ENCODE data around the gene ANXA5. TPM values are rescaled to one million over a fixed set of nuclear protein-coding genes. Genes with fewer than 3 reads are reported as not detected.

The ANXA5 gene
- total and polyA plus RNA-seq, 7 donors = 59.1 to 264 (median 116) TPM

DNA sequence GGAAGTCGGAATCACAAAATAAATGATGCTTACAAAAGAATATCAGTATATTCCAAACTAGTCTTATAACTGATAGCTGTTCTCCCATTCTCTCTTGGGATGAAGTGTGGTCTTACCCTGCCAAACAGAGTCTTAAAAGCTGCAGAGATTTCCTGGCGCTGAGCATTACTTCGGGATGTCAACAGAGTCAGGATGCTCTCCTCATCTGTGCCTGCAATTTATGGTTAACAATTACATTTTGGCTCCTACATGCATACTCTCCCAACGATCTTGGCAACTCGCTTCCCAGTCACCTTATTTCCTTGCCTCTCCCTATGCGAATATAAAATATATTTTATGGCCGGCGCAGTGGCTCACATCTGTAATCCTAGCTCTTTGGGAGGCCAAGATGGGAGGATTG lies 12.2 kb downstream of the ANXA5 start:
- WGBS, 3 donors = 70 to 74% (median 71%) methylated on average over 8 of the region's 8 CpGs
- H3K9me3 ChIP-seq = no peaks in the 10 kb centered on the region
- ATAC-seq (no peak), DNase-seq (no peak)
- H3K36me3 ChIP-seq (ENCODE audit: insufficient read depth in 1 of 2, low read depth in 1 of 2) = peaks cover 16 to 79% of the 10 kb centered on the region in 2 donors
- TF ChIP-seq, protein P1, sequence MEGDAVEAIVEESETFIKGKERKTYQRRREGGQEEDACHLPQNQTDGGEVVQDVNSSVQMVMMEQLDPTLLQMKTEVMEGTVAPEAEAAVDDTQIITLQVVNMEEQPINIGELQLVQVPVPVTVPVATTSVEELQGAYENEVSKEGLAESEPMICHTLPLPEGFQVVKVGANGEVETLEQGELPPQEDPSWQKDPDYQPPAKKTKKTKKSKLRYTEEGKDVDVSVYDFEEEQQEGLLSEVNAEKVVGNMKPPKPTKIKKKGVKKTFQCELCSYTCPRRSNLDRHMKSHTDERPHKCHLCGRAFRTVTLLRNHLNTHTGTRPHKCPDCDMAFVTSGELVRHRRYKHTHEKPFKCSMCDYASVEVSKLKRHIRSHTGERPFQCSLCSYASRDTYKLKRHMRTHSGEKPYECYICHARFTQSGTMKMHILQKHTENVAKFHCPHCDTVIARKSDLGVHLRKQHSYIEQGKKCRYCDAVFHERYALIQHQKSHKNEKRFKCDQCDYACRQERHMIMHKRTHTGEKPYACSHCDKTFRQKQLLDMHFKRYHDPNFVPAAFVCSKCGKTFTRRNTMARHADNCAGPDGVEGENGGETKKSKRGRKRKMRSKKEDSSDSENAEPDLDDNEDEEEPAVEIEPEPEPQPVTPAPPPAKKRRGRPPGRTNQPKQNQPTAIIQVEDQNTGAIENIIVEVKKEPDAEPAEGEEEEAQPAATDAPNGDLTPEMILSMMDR (IDR thresholded peaks at IDR 0.05) = no peak
- intact Hi-C loops (cut with DNase I) = no loop called here
- H3K4me1 ChIP-seq = peaks cover 8% of the 10 kb centered on the region
- no peak overlapping the region for H3K4me3 ChIP-seq
- no peaks in the 10 kb centered on the region for H3K27me3 ChIP-seq (ENCODE audit: insufficient read depth in 3 of 3, low read length in 2 of 3)
- no peak overlapping the region for H3K27ac ChIP-seq

DNA sequence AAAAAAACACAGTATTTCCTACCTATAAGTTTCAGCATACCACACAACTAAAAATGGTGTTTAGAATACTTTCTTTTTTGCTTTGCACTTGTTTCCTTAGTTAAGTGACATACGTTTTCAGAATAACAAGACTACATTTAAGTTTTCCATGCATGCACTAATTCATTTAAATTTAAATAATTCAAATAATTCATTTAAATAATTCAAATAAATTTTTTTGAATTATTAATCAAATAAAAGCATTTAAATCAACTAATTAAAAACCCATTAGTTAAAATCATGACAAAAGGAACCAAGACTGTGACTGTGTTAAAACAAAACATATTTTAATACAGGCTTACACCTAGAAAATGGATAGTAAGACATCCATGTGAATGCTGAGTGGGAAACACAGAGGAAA lies 12.8 kb downstream of the ANXA5 start:
- H3K4me1 ChIP-seq = peaks cover 3% of the 10 kb centered on the region
- DNase-seq (no peak), ATAC-seq (no peak)
- intact Hi-C loops (cut with DNase I) = no loop called here
- TF ChIP-seq, protein P1 (IDR thresholded peaks at IDR 0.05) = no peak
- no peaks in the 10 kb centered on the region for H3K27me3 ChIP-seq (ENCODE audit: insufficient read depth in 3 of 3, low read length in 2 of 3)
- no peaks in the 10 kb centered on the region for H3K9me3 ChIP-seq
- no peak overlapping the region for H3K27ac ChIP-seq
- peaks cover 21 to 84% of the 10 kb centered on the region in 2 donors for H3K36me3 ChIP-seq (ENCODE audit: insufficient read depth in 1 of 2, low read depth in 1 of 2)
- WGBS, 3 donors = 93 to 94% (median 94%) methylated on average over 1 of the region's 1 CpG
- no peak overlapping the region for H3K4me3 ChIP-seq

DNA sequence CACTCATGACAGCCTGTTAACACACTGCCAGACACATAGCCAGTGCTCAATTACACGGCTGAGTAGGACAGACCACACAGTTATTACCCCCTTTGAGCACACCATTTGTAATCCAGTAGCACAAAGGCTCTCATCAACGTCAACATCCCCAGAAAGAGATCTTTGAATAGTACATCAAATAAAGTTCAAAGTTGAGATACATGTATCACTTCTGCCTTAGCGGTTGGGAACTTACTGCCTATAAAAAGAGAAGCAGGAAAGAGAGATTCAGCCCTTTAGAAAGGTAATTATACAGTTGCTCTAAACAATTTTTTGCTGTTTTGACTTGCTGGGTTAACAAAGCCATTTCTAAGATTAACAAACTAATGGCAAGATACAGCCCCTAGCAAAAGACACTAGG lies 16.2 kb downstream of the ANXA5 start:
- DNase-seq (no peak), ATAC-seq (no peak)
- 74 to 88% (median 80%) methylated on average over 3 of the region's 3 CpGs for WGBS, 3 donors
- Histone ChIP-seq H3K27me3 (ENCODE audit: insufficient read depth in 3 of 3, low read length in 2 of 3) (no peaks in the 10 kb centered on the region), H3K9me3 (no peaks in the 10 kb centered on the region), H3K4me3 (no peak overlapping the region), H3K4me1 (no peaks in the 10 kb centered on the region), H3K27ac (no peak overlapping the region), H3K36me3 (ENCODE audit: insufficient read depth in 1 of 2, low read depth in 1 of 2) (peaks cover 24 to 100% of the 10 kb centered on the region in 2 donors)
- intact Hi-C loops (cut with DNase I) = no loop called here
- TF ChIP-seq, protein P1 (IDR thresholded peaks at IDR 0.05) = no peak

DNA sequence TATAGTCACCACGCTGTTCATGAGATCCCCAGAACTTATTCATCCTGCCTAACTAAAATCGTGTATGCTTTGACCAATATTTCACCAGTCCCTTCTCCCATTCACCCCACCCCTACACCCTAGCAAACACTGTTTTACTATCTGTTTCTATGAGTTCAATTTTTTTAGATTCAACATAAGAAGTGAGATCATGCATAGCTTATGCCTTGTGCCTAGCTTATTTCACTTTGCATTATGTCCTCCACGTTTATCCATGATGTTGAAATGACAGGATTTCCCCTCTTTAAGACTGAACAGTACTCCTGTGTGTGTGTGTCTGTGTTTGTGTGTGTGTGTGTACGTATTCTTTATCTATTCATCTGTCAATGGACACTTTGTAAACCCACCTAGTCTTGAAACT lies 16.8 kb downstream of the ANXA5 start:
- intact Hi-C loops (cut with DNase I) = loop anchor here in 1 of 2 donors (10.0 kb wide), 1 partner anchor 125 kb away; the partner anchor contains the start of gene EXOSC9

More for the DNA sequence above, 16.8 kb downstream of the ANXA5 start:
- no peak for DNase-seq
- H3K4me3 ChIP-seq = no peak overlapping the region
- H3K27me3 ChIP-seq (ENCODE audit: insufficient read depth in 3 of 3, low read length in 2 of 3) = no peaks in the 10 kb centered on the region
- 82 to 88% (median 82%) methylated on average over 4 of the region's 4 CpGs for WGBS, 3 donors
- H3K27ac ChIP-seq = no peak overlapping the region
- no peak for ATAC-seq
- H3K9me3 ChIP-seq = no peaks in the 10 kb centered on the region
- no peaks in the 10 kb centered on the region for H3K4me1 ChIP-seq
- TF ChIP-seq, protein P1 (IDR thresholded peaks at IDR 0.05) = no peak
- peaks cover 20 to 100% of the 10 kb centered on the region in 2 donors for H3K36me3 ChIP-seq (ENCODE audit: insufficient read depth in 1 of 2, low read depth in 1 of 2)

Measured in psoas muscle (tissue), 8 donors.